ENCODE results near the gene THYN1. TPM values are rescaled to one million over a fixed set of nuclear protein-coding genes. Genes with fewer than 3 reads are reported as not detected.

The THYN1 gene
- polyA plus RNA-seq, 1 experiment = 80.8 TPM

DNA sequence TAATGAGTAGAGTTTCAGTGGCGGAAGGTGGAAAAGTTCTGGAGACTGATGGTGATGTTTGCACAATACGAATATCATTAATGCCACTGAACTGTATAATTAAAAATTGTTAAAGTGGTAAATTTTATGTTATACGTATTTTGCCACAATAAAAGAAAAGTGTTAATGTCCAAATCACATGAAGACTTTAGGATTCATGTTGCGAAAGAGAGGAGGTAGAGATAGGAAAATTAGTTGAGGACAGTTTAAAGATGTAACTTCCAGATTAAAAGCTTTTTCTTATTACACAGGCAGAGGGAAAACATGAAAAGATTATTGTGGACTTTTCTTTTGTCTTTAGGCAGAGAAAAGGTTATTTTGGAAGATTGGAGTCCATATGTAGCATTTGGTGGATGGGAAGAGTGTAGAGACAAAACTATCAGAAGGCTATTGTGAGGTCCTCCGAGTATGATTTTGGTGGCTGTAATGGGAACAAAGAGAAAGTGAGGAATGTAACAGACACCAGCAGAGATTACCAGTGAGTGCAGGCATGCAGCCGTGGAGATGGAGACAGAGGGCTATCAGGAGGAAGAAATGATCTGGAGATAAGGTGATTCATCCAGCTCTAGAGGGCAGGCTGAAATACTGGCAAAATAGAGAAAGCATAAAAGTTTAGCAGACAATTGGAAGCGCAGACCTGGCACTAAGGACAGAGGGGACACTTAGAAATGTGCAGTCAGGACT, 16.2 kb downstream of the THYN1 start:
- ChIA-PET CTCF (no interaction called here), POLR2A (interaction anchor here (0.5 kb wide), 1 partner anchor 11 kb away, joined by 3 read pairs; no protein-coding TSS in a partner anchor)
- no peaks in the 10 kb centered on the region for H3K27me3 ChIP-seq (ENCODE audit: control insufficient read depth, insufficient read depth, low read length)
- no peaks in the 10 kb centered on the region for H3K9me3 ChIP-seq (ENCODE audit: control insufficient read depth, insufficient read depth, low read length)
- H3K27ac ChIP-seq (ENCODE audit: low read depth, low read length) = no peak overlapping the region
- no peak for DNase-seq (ENCODE audit: low read depth, low spot score)
- TF ChIP-seq, protein P1, sequence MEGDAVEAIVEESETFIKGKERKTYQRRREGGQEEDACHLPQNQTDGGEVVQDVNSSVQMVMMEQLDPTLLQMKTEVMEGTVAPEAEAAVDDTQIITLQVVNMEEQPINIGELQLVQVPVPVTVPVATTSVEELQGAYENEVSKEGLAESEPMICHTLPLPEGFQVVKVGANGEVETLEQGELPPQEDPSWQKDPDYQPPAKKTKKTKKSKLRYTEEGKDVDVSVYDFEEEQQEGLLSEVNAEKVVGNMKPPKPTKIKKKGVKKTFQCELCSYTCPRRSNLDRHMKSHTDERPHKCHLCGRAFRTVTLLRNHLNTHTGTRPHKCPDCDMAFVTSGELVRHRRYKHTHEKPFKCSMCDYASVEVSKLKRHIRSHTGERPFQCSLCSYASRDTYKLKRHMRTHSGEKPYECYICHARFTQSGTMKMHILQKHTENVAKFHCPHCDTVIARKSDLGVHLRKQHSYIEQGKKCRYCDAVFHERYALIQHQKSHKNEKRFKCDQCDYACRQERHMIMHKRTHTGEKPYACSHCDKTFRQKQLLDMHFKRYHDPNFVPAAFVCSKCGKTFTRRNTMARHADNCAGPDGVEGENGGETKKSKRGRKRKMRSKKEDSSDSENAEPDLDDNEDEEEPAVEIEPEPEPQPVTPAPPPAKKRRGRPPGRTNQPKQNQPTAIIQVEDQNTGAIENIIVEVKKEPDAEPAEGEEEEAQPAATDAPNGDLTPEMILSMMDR (IDR thresholded peaks at IDR 0.05; ENCODE audit: low read depth, low read length) = no peak
- no peak overlapping the region for H3K4me3 ChIP-seq (ENCODE audit: low read depth, low read length)

DNA sequence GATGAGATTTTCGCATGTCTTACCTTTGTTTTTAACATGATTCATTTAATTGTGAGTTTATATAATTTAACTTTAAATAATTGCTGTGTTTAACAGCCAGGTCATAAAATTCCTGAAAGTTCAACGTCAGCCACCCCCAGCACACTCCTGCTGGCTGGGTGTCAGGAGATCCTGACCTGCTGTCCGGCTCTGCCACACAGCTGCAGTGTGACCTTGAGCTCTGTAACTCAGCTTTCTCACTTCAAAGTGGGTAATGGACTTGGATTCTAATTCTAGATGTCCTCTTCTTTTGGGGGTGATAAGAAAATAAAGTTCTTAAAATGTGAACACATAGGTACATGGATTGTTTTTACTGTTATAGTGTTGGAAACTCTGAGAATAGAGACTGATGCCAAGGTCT, 17.8 kb downstream of the THYN1 start:
- Histone ChIP-seq H3K4me3 (ENCODE audit: low read depth, low read length) (no peak overlapping the region), H3K27ac (ENCODE audit: low read depth, low read length) (no peak overlapping the region), H3K9me3 (ENCODE audit: control insufficient read depth, insufficient read depth, low read length) (no peaks in the 10 kb centered on the region; the same call in 1 of the 2 replicates), H3K27me3 (ENCODE audit: control insufficient read depth, insufficient read depth, low read length) (no peaks in the 10 kb centered on the region)
- TF ChIP-seq, protein P1 (IDR thresholded peaks at IDR 0.05; ENCODE audit: low read depth, low read length) = no peak
- CTCF ChIA-PET = no interaction called here
- no peak for DNase-seq (ENCODE audit: low read depth, low spot score)
- POLR2A ChIA-PET = no interaction called here

DNA sequence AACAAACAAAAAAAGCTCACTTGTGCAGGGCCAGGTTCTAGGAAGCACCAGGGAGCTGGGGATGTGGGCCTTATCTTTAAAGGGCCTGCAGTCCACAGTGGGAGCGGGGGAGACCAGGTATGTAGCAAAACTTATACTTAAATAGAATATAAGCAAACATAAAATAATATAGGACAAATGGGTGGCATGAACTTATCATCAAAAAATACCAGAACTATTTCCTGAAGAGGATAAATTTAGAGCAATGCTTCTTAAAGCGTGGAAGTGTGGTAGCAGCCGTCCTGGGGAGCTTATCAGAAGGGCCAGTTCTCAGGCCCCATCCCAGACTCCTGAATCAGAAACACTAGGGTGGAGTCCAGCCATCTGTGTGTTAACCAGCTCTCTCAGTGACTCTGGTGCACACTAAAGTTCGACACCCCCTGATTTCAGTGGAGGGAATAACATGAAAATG, 19.4 kb downstream of the THYN1 start:
- no peaks in the 10 kb centered on the region for H3K27me3 ChIP-seq (ENCODE audit: control insufficient read depth, insufficient read depth, low read length)
- ChIA-PET CTCF (interaction anchor here (1.2 kb wide), 1 partner anchor 184 kb away, joined by 4 read pairs; no protein-coding TSS in a partner anchor), POLR2A (no interaction called here)
- no peak for DNase-seq (ENCODE audit: low read depth, low spot score)
- H3K9me3 ChIP-seq (ENCODE audit: control insufficient read depth, insufficient read depth, low read length) = no peaks in the 10 kb centered on the region; the same call in 1 of the 2 replicates
- no peak overlapping the region for H3K27ac ChIP-seq (ENCODE audit: low read depth, low read length)
- TF ChIP-seq, protein P1 (IDR thresholded peaks at IDR 0.05; ENCODE audit: low read depth, low read length) = no peak
- no peak overlapping the region for H3K4me3 ChIP-seq (ENCODE audit: low read depth, low read length)

DNA sequence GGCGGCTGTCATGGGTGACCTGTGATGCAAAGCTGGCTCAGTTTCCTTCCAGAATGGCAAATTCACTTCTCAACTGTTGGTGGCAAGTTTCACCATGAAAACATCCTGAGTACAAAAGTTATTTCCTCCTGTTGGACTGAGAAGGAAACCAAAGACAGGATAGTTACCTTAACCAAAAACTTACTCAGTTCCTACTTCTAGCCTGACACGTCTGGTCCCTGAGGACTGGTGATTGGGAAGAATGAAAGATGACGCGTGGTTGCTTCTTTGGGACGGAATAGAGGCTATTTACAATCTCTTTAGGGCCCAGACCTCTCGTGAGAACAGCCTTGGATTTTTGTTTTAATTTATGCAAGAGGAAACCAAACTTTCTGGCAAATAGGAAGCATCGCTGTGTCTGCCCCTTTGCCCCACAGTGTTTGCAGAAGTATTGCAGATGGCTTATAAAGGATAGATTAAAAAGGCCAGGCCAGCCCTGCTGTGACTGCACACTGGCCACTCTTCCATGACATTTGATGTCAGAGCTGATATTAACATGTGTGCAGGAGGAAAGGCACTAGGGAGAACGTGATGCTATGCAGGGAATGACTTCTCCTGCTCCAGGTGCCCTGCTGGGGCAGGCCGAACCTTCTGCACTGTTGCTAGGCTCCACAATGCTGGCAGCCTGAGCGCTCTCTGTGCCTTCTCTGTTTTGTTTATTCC, 21.0 kb downstream of the THYN1 start:
- ChIA-PET POLR2A (no interaction called here), CTCF (no interaction called here)
- Histone ChIP-seq H3K9me3 (ENCODE audit: control insufficient read depth, insufficient read depth, low read length) (no peaks in the 10 kb centered on the region; the same call in 1 of the 2 replicates), H3K27me3 (ENCODE audit: control insufficient read depth, insufficient read depth, low read length) (no peaks in the 10 kb centered on the region), H3K27ac (ENCODE audit: low read depth, low read length) (no peak overlapping the region), H3K4me3 (ENCODE audit: low read depth, low read length) (no peak overlapping the region)
- TF ChIP-seq, protein P1 (IDR thresholded peaks at IDR 0.05; ENCODE audit: low read depth, low read length) = no peak
- no peak for DNase-seq (ENCODE audit: low read depth, low spot score)

DNA sequence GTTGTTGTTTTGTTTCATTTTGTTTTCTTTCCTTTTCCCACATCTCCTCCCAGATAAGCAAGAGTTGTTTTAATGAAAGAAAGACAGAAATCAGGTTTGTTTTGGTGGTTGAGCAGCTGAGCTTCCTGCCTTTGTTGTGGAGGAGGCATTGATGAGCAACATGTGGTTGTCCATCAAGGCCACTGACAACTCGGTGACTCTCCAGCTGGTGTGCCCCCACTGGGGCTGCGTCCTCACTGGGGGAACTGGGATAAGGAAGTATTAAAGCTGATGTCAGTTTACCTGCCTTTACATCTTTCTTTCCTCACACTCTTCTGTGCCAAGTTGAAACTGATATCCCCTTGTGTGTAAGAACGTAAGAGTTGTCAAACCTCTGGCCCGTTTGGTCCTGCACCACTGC, 22.8 kb downstream of the THYN1 start:
- CTCF ChIA-PET = no interaction called here
- TF ChIP-seq, protein P1 (IDR thresholded peaks at IDR 0.05; ENCODE audit: low read depth, low read length) = no peak
- Histone ChIP-seq H3K4me3 (ENCODE audit: low read depth, low read length) (no peak overlapping the region), H3K9me3 (ENCODE audit: control insufficient read depth, insufficient read depth, low read length) (no peaks in the 10 kb centered on the region; the same call in 1 of the 2 replicates), H3K27me3 (ENCODE audit: control insufficient read depth, insufficient read depth, low read length) (no peaks in the 10 kb centered on the region), H3K27ac (ENCODE audit: low read depth, low read length) (no peak overlapping the region)
- POLR2A ChIA-PET = no interaction called here
- no peak for DNase-seq (ENCODE audit: low read depth, low spot score)

Data from AG04450 (cell line).